ENCODE measurements around the gene TMEM135. TPM values are rescaled to one million over a fixed set of nuclear protein-coding genes. Genes with fewer than 3 reads are reported as not detected.

Gene TMEM135
- polyA plus RNA-seq, 1 of the 3 experiments (the other 2 are of a cell fraction) = 3.0 TPM

DNA sequence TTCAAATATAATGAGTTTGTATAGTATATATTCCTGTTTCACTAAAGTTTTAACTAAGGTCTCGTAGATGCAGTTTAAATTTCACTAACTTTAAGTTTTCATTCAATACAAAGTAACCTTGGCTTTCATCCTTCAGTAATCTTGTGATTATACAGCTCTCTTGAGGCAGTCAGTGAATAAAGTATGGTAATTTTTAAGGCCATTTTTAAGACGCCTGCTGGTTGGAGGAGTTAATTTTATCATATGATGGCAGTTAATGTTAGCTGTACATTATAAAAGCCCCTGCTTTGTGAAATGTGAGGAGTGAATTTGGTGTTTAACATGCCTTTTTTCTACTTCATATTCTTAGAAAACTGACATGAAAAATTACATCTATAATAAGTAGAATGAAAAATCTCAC, 163.6 kb downstream of the TMEM135 start:
- Histone ChIP-seq H3K27me3 (ENCODE audit: insufficient read depth) (no peaks in the 10 kb centered on the region), H3K4me3 (ENCODE audit: low read depth in 2 of 2, low read length in 1 of 2) (no peak overlapping the region), H3K9me2 (no peaks in the 10 kb centered on the region), H3K4me1 (ENCODE audit: control insufficient read depth in 1 of 2, insufficient read depth in 2 of 2, low read depth in 1 of 2, low read length in 1 of 2) (peaks cover 0 to 12% of the 10 kb centered on the region in 2 experiments; a peak in 2 of 4 replicates), H3K9me3 (no peaks in the 10 kb centered on the region), H4K20me1 (ENCODE audit: insufficient read depth) (no peaks in the 10 kb centered on the region), H3K79me2 (ENCODE audit: insufficient read depth) (no peaks in the 10 kb centered on the region), H3K36me3 (replicated peaks in 1 of 2; ENCODE audit: control insufficient read depth in 1 of 2, insufficient read depth in 2 of 2, low read length in 1 of 2) (no peaks in the 10 kb centered on the region), H3K9ac (no peak overlapping the region), H3K4me2 (no peak overlapping the region), H3K27ac (ENCODE audit: low read depth in 2 of 2, low read length in 1 of 2) (no peak overlapping the region), H3F3A (replicated peaks; ENCODE audit: insufficient read depth) (no peaks in the 10 kb centered on the region), H2AFZ (ENCODE audit: low read depth) (no peak overlapping the region)
- no peak for DNase-seq
- WGBS (ENCODE audit: low lambda C conversion rate) = 94% methylated on average over 2 of the region's 2 CpGs
- ChIA-PET CTCF (interaction anchor here (2.2 kb wide), 1 partner anchor 15 kb away, joined by 7 read pairs; no protein-coding TSS in a partner anchor), POLR2A (no interaction called here)
- no peak for TF ChIP-seq GABPA (IDR thresholded peaks at IDR 0.05; ENCODE audit: low read depth)
- TF ChIP-seq SIN3A (IDR thresholded peaks at IDR 0.05; ENCODE audit: borderline replicate concordance, low read depth, low read length) = no peak
- no peak for TF ChIP-seq YY1 (IDR thresholded peaks at IDR 0.05; ENCODE audit: low read depth)
- TF ChIP-seq GATA2 (CRISPR knock-in tag; IDR thresholded peaks at IDR 0.05) = no peak
- TF ChIP-seq, protein P1, sequence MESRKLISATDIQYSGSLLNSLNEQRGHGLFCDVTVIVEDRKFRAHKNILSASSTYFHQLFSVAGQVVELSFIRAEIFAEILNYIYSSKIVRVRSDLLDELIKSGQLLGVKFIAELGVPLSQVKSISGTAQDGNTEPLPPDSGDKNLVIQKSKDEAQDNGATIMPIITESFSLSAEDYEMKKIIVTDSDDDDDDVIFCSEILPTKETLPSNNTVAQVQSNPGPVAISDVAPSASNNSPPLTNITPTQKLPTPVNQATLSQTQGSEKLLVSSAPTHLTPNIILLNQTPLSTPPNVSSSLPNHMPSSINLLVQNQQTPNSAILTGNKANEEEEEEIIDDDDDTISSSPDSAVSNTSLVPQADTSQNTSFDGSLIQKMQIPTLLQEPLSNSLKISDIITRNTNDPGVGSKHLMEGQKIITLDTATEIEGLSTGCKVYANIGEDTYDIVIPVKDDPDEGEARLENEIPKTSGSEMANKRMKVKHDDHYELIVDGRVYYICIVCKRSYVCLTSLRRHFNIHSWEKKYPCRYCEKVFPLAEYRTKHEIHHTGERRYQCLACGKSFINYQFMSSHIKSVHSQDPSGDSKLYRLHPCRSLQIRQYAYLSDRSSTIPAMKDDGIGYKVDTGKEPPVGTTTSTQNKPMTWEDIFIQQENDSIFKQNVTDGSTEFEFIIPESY (IDR thresholded peaks at IDR 0.05; ENCODE audit: borderline replicate concordance, low read depth) = no peak
- TF ChIP-seq TCF12 (IDR thresholded peaks at IDR 0.05) = no peak
- TF ChIP-seq EP300 (IDR thresholded peaks at IDR 0.05; ENCODE audit: borderline replicate concordance in 1 of 2, low read depth in 1 of 2, low read length in 1 of 2) = no peak

GRCh38 chr11:87203907-87204602, 166.3 kb downstream of the TMEM135 start:
- POLR2A ChIA-PET = no interaction called here
- Histone ChIP-seq H3K4me1 (ENCODE audit: control insufficient read depth in 1 of 2, insufficient read depth in 2 of 2, low read depth in 1 of 2, low read length in 1 of 2) (no peaks in the 10 kb centered on the region; a peak in 2 of 4 replicates), H3K4me3 (ENCODE audit: low read depth in 2 of 2, low read length in 1 of 2) (no peak overlapping the region), H3F3A (replicated peaks; ENCODE audit: insufficient read depth) (no peaks in the 10 kb centered on the region), H4K20me1 (ENCODE audit: insufficient read depth) (no peaks in the 10 kb centered on the region), H3K9me2 (no peaks in the 10 kb centered on the region), H3K9me3 (no peaks in the 10 kb centered on the region), H3K9ac (no peak overlapping the region), H3K79me2 (ENCODE audit: insufficient read depth) (no peaks in the 10 kb centered on the region), H3K4me2 (no peak overlapping the region), H3K27ac (ENCODE audit: low read depth in 2 of 2, low read length in 1 of 2) (no peak overlapping the region), H3K27me3 (ENCODE audit: insufficient read depth) (no peaks in the 10 kb centered on the region), H3K36me3 (replicated peaks in 1 of 2; ENCODE audit: control insufficient read depth in 1 of 2, insufficient read depth in 2 of 2, low read length in 1 of 2) (no peaks in the 10 kb centered on the region), H2AFZ (ENCODE audit: low read depth) (no peak overlapping the region)
- WGBS (ENCODE audit: low lambda C conversion rate) = 93% methylated on average over 5 of the region's 5 CpGs
- DNase-seq = no peak
- no peak for TF ChIP-seq MAX (IDR thresholded peaks at IDR 0.05; ENCODE audit: low read depth)
- TF ChIP-seq FOSL2 (IDR thresholded peaks at IDR 0.05; ENCODE audit: borderline replicate concordance, low read depth) = no peak
- TF ChIP-seq FOXM1 (IDR thresholded peaks at IDR 0.05; ENCODE audit: low read depth) = no peak
- TF ChIP-seq EP300 (IDR thresholded peaks at IDR 0.05; ENCODE audit: borderline replicate concordance in 1 of 2, low read depth in 1 of 2, low read length in 1 of 2) = no peak
- no peak for TF ChIP-seq SMC3 (IDR thresholded peaks at IDR 0.05; ENCODE audit: low read depth, low read length)
- TF ChIP-seq JUND (IDR thresholded peaks at IDR 0.05) = no peak
- TF ChIP-seq EZH2phosphoT487 (IDR thresholded peaks at IDR 0.05; ENCODE audit: borderline replicate concordance, low read depth) = no peak
- TF ChIP-seq PBX3 (IDR thresholded peaks at IDR 0.05) = no peak
- TF ChIP-seq TEAD4 (IDR thresholded peaks at IDR 0.05; ENCODE audit: borderline replicate concordance, insufficient read depth) = no peak
- TF ChIP-seq FOXJ3 (CRISPR knock-in tag; IDR thresholded peaks at IDR 0.05) = no peak
- no peak for TF ChIP-seq TAF1 (IDR thresholded peaks at IDR 0.05; ENCODE audit: borderline replicate concordance, low read depth, low read length)
- no peak for TF ChIP-seq CHD2 (IDR thresholded peaks at IDR 0.05; ENCODE audit: low read length, partially characterized antibody)
- TF ChIP-seq RFX5 (IDR thresholded peaks at IDR 0.05; ENCODE audit: low read length) = no peak
- no peak for TF ChIP-seq CTCF (IDR thresholded peaks at IDR 0.05)
- CTCF ChIA-PET = interaction anchor here (2.0 kb wide), 1 partner anchor 208 kb away, joined by 7 read pairs; no protein-coding TSS in a partner anchor

Data from SK-N-SH (cell line).